ENCODE data around the gene SHD. TPM values are rescaled to one million over a fixed set of nuclear protein-coding genes. Genes with fewer than 3 reads are reported as not detected.
"Not testable (repeated sequence)": the region's sequence is repeated elsewhere in the genome, so short reads cannot be mapped to it uniquely, and the experiment has no call there.

Gene SHD
- total RNA-seq, 1 experiment from 2014 or later, result 101 TPM

DNA sequence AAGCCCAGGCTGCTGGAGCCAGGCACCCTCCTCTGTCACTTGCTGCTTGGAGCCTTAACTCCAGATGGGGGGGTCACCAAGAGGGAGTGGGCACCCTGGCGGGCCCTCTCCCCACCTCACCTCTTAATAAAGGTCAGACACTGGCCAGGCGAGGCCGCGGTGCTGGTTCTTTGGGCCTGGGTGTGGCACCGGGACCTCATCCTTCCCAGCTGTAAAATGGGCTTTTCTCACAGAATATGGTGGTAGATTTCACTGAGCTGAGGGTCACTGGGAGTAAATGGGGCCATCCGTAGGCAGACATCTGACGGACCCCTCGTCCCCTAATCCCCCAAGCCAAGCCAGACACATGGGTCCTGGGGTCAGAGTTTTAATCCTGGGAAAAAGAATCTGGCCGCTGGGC, 44.6 kb downstream of the SHD start:
- DNase-seq, result no peak
- H3K4me3 ChIP-seq, result no peak overlapping the region
- no peaks in the 10 kb centered on the region for H3K36me3 ChIP-seq
- H3K27me3 ChIP-seq, result no peaks in the 10 kb centered on the region
- 0 out of 2 replicates have a peak, but pooled peaks cover 2% of the 10 kb centered on the region for H3K4me1 ChIP-seq
- no peaks in the 10 kb centered on the region for H3K9me3 ChIP-seq (replicated peaks)
- H3K27ac ChIP-seq, result no peak overlapping the region

DNA sequence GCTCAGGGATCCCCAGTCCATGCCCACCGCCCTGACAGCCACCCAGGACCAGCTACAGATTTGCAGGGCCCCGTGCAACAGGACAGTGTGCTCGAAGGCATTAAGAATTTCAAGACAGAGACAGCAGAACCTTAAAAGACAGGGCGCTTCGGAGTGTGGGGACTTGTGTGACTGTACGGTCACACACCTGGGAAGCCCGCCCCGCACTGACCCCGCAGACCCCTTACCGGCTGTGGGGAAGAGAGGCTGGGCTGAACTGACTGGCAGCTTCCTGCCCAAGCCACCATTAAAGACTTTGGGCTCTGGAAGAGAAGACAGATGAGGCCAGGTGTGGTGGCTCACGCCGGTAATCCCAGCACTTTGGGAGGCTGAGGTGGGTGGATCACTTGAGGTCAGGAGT, 45.2 kb downstream of the SHD start:
- Histone ChIP-seq H3K27me3 (no peaks in the 10 kb centered on the region), H3K9me3 (replicated peaks) (no peaks in the 10 kb centered on the region), H3K27ac (no peak overlapping the region), H3K4me3 (no peak overlapping the region), H3K36me3 (no peaks in the 10 kb centered on the region), H3K4me1 (0 out of 2 replicates have a peak, but pooled peaks cover 2% of the 10 kb centered on the region)
- no peak for DNase-seq

DNA sequence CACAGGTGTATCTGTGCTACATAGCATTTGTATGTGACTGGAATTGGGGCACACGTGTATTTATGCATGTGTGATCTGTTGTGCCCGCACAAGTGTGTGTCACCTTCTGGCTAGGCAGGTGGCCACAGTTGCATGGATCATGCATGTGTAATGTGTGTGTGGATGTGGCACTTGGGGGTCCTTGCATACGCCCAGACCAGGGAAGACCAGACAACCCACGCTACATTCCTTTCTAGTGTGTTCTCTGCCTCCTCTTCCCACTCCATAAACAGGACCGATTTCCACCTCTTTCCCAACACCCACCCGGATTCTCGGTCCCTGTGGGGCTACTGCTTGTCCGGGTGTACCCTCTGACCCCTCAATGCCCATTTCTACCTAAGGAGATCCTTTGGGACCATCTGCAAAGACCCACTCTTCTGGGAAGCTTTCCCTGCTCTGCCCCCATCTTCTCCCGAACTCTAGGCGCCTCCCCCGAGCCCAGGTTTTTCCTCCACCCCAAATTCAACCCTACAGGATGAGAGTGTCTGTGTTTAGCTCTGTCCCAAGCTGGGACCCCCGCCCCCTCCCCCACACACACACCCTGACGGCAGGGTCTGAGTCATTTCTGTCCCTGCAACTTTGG, 47.3 kb downstream of the SHD start:
- Histone ChIP-seq H3K27me3 (no peaks in the 10 kb centered on the region), H3K4me3 (no peak overlapping the region), H3K27ac (no peak overlapping the region), H3K9me3 (replicated peaks) (no peaks in the 10 kb centered on the region), H3K4me1 (0 out of 2 replicates have a peak, but pooled peaks cover 2% of the 10 kb centered on the region), H3K36me3 (no peaks in the 10 kb centered on the region)
- DNase-seq, result no peak

DNA sequence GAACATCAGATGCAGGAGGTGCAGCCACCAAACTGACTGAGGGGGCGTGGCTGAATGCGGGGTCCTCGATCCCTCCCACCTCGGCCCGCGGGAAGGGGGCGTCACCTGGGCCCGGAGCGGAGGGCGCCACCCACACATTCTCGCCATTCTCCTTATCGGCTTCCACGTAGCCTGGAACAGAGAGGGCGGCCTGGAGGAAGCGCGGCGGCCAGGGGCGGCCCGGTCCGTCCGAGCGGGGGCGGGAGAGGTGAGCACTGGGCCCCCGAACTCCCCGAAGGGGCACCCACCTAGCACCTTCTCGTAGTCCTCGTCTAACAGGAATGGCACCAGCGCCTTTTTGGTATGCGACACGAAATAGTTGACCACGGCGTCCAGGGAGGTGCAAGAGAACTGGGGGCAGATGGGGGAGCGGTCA, 47.8 kb downstream of the SHD start:
- Histone ChIP-seq H3K4me1 (0 out of 2 replicates have a peak, but pooled peaks cover 2% of the 10 kb centered on the region), H3K9me3 (replicated peaks) (no peaks in the 10 kb centered on the region), H3K27ac (no peak overlapping the region), H3K36me3 (no peaks in the 10 kb centered on the region), H3K27me3 (no peaks in the 10 kb centered on the region), H3K4me3 (no peak overlapping the region)
- DNase-seq, result no peak

DNA sequence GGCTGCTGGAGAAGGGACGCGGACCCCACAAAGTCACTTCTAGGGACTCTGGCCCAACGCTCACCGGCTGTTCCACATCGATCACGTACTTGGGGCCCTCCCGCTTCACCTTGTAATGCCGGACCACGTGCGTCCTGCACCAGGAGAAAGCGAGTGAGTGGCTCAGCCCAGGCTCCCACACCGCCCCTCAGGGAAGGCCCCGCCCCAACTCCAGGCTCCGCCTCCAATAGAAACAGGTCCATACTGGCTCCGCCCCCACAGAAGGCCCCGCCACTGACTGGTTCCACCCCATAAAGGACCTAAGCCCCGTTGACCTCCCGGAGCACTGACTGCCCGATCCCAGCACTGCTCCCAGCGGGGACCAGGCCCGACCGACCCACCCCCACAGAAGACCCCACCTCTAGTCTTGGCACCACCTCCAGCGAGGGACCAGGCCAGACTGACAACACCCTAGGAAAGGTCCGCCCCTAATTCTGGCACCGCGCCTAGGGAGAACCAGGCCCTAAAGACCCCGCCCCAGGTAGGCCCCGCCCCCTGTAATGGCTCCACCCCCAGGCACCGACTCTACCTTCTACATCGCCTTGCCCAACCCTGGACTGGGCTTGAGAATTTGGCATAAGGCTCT, 48.3 kb downstream of the SHD start:
- Histone ChIP-seq H3K4me3 (no peak overlapping the region), H3K36me3 (no peaks in the 10 kb centered on the region), H3K9me3 (replicated peaks) (no peaks in the 10 kb centered on the region), H3K4me1 (0 out of 2 replicates have a peak, but pooled peaks cover 2% of the 10 kb centered on the region), H3K27me3 (no peaks in the 10 kb centered on the region), H3K27ac (no peak overlapping the region)
- DNase-seq, result peak; percentile 47 to 49

DNA sequence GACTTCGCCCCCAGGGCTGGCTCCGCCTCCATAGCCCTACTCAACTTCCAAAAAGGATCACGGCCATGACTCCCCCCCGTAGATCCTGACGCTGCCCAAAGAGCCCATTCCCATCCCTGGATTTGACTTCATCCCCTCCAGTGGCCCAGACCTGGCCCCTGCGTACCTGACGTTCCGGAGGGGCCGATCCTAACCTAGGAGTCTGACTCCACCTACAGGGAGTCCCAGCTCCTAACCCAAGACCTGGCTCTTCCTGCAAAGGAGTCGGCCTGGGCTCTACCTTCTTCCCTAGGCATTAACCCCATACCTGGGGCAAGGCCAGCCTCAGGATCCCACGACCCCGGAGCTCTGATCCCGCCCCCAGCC, 48.8 kb downstream of the SHD start:
- Histone ChIP-seq H3K4me3 (peak overlapping the region; percentile 27), H3K27me3 (no peaks in the 10 kb centered on the region), H3K9me3 (replicated peaks) (no peaks in the 10 kb centered on the region), H3K4me1 (0 out of 2 replicates have a peak, but pooled peaks cover 2% of the 10 kb centered on the region), H3K27ac (no peak overlapping the region), H3K36me3 (no peaks in the 10 kb centered on the region)
- DNase-seq, result no peak

DNA sequence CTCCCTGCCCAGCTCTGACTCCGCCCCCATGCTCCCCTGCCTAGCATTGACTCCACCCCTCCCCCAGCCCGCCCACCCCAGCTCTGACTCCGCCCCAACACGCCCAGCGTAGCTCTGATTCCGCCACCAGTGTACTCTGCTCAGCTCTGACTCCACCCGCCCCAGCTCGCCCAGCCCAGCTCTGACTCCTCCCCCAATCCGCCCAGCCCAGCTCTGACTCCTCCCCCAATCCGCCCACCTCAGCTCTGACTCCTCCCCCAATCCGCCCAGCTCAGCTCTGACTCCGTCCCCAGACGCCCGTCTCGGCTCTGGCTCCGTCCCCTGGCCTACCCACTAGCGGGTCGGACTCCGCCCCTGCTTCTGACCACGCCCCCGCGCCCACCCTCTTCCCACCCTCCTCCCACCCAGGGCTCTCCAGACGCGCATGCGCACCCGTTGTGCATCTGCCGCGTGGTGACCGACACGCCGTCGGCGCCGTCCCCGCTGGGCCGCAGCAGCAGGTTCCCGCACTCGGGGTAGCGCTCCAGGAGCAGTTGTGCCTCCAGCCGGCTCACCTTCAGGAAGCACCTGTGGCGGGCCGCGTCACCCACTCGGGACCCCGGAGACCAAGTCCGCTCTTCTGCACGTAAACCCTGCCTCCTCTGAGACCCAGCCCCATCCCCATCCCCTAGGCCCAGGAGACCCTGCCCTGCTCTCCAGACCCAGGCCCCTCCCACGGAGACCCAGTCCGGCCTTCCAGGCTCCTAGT, 49.4 kb downstream of the SHD start:
- peak overlapping the region; percentile 37; the same call in 1 of the 2 replicates for H3K27ac ChIP-seq

DNA sequence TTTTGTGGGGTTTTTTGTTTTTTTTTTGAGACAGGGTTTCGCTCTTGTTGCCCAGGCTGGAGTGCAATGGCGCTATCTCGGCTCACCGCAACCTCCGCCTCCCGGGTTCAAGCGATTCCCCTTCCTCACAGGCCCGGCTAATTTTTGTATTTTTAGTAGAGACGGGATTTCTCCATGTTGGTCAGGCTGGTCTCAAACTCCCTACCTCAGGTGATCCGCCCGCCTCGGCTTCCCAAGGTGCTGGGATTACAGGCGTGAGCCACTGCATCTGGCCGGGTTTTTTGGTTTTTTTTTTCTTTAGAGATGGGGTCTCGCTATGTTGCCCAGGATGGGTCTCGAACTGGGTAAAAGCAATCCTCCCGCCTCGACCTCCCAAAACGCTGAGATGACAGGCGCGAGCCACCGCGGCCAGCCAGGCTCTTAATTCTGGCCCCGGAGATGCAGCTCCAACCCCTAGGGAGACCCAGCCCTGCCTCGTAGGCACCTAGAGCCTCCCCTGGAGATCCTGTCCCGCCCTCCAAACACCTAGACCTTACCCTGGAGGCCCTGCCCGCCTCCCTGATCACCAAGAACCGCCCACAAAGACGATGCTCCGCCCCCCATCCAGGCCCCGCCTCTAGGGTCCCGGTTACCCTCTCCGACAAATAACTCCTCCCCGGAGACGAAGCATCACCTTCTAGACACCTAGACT, 50.1 kb downstream of the SHD start:
- Histone ChIP-seq H3K4me3 (peak overlapping the region; percentile 58), H3K27ac (peak overlapping the region; percentile 37; the same call in 1 of the 2 replicates)
- not testable (repeated sequence) for H3K4me1 ChIP-seq; H3K27me3 ChIP-seq; H3K9me3 ChIP-seq (replicated peaks); H3K36me3 ChIP-seq
- DNase-seq, result peak; percentile 34 to 36

More for the DNA sequence above, 49.4 kb downstream of the SHD start:
- peak overlapping the region; percentile 58 for H3K4me3 ChIP-seq
- H3K4me1 ChIP-seq, result 0 out of 2 replicates have a peak, but pooled peaks cover 2% of the 10 kb centered on the region
- no peaks in the 10 kb centered on the region for H3K36me3 ChIP-seq
- H3K27me3 ChIP-seq, result no peaks in the 10 kb centered on the region
- DNase-seq, result peak; percentile 94 to 95
- H3K9me3 ChIP-seq (replicated peaks), result no peaks in the 10 kb centered on the region

DNA sequence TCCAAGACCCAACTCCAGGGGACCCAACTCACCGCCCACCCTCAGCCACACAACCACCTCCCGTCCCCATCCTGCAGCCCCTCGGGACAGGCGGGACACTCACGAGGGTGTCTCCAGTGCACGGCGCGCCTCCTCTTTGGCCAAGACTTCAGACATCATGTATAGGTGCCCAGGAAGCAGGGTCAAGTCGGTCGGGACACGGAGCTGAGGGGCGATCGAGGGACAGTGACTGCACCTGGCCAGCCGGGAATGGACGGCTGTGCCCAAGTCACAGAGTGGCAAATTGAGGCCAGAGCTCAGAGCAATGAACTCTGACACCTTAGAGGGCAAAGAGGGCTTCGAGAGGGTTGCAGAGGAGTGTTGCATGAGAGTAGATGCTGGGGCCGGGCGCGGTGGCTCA, 50.8 kb downstream of the SHD start:
- no peaks in the 10 kb centered on the region for H3K36me3 ChIP-seq
- H3K4me1 ChIP-seq, result 0 out of 2 replicates have a peak, but pooled peaks cover 2% of the 10 kb centered on the region
- no peaks in the 10 kb centered on the region for H3K9me3 ChIP-seq (replicated peaks)
- no peaks in the 10 kb centered on the region for H3K27me3 ChIP-seq
- no peak overlapping the region for H3K4me3 ChIP-seq
- DNase-seq, result no peak
- H3K27ac ChIP-seq, result no peak overlapping the region

DNA sequence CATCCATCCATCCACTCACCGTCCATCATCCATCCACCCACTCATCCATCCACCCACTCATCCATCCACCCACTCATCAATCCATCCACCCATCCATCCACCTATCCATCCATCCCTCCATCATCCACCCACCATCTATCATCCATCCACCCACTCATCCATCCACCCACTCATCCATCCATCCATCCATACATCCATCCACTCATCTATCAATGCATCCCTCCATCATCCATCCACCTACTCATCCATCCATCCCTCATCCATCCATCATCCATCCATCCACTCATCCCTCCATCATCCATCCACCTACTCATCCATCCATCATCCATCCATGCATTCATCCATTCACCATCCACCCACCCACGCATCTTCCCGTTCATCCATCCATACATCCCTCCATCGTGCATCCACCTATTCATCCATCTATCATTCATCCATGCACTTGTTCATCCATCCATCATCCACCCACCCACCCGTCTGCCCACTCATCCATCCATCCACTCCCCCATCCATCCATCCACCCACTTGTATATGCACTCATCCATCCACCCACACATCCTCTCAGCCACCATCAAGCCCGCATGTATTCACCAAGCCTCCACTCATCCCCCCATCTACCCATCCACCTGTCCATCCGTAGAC, 56.0 kb downstream of the SHD start:
- DNase-seq, result no peak
- no peak overlapping the region for H3K4me3 ChIP-seq
- H3K9me3 ChIP-seq (replicated peaks), result no peaks in the 10 kb centered on the region
- no peak overlapping the region for H3K27ac ChIP-seq
- H3K36me3 ChIP-seq, result no peaks in the 10 kb centered on the region
- no peaks in the 10 kb centered on the region for H3K4me1 ChIP-seq
- H3K27me3 ChIP-seq, result no peaks in the 10 kb centered on the region

DNA sequence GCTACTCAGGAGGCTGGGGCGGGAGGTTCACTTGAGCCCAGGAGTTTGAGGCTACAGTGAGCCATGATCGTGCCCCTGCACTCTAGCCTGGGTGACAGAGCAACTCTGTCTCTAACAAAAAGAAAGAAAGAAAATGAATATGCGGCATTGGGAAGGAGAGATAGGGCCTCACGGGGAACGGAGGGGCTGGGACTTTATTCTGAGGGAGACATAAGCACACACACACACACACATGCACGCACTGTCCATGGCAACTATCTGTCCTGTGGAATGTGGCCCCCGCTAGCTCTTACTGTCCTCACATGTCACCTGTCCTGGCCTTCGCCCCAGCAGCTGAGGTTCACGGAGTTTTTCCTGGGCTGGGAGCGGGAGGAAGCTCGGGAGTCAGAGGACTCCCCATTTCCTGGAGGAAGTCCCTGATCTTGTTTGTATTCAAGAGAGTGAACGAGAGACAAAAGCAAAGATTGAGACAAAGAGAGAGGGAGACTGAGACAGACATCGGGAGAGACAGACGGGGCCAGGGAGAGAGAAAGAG, 58.9 kb downstream of the SHD start:
- Histone ChIP-seq H3K27me3 (no peaks in the 10 kb centered on the region), H3K4me3 (peak overlapping the region; percentile 53), H3K4me1 (peaks cover 13% of the 10 kb centered on the region), H3K36me3 (no peaks in the 10 kb centered on the region), H3K27ac (no peak overlapping the region), H3K9me3 (replicated peaks) (no peaks in the 10 kb centered on the region)
- DNase-seq, result peak in 1 of 2 experiments; percentile 47

DNA sequence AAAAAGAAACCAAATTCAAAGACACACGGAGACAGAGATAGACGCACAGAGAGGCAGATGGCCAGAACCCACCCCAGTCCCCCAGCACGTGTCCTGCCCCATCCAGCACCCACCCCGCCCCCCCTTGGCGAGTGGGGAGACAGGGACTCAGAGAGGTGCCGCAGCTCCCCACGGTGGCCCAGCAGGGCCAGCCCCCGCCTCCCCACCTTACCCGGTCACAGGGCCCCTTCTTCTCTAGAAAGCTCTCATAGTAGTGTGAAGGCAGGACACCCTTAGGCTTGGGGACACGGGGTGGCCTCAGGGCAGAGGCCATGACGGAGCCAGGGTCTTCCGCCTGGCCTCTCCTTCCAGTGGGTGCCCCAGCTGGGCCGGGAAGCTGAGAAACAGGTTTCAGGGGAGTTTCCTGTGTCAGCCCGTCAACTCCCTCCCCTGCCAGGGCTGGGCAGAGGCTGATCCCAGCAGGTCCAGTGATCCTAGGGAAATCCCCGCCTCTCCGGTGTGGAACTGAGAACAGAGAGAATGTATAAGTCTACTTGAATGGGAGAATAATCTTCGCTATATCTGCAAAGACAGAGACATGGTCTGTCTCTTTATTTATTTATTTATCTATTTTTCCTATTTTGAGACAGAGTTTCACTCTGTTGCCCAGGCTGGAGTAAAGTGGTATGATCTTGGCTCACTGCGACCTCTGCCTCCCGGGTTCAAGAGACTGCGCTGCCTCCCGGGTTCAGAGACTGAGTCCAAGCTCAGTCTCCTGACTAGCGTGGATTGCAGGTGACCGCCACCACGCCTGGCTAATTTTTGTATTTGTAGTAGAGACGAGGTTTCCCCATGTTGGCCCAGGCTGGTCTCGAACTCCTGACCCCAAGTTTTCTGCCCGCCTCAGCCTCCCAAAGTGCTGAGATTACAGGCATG, 59.6 kb downstream of the SHD start, which contains the start of gene STAP2:
Gene STAP2 (minus strand): TSS at position 387 of the 915 bp plus-strand sequence. CDS start 74 bp downstream, at position 313.
- no peak within 1 kb of the TSS for H3K27ac ChIP-seq
- peak in 1 of 2 experiments; percentile 40 for DNase-seq
- H3K4me3 ChIP-seq, result peak within 1 kb of the TSS; percentile 53
- peaks cover 13% of the 10 kb centered on the region for H3K4me1 ChIP-seq
- H3K27me3 ChIP-seq, result no peaks in the 10 kb centered on the region
- no peaks in the 10 kb centered on the region for H3K9me3 ChIP-seq (replicated peaks)
- no peaks in the 10 kb centered on the region for H3K36me3 ChIP-seq

Measured in SJCRH30 (cell line).